H9 (cell line): Measurements from ENCODE around the gene SMARCA1. TPM values are rescaled to one million over a fixed set of nuclear protein-coding genes. Genes with fewer than 3 reads are reported as not detected.

Experiments
- DNase-seq: peaks from one replicate; pipeline ENCODE4 v3.0.0-alpha.2; 2017
- H2AFZ ChIP-seq: one replicate; pipeline ENCODE4 v1.6.1; 2013; ENCODE audit warnings: mild to moderate bottlenecking, low read length, control low read depth, moderate library complexity
- H2AK5ac ChIP-seq: 2 replicates; pipeline ENCODE4 v1.6.1; 2013; ENCODE audit warnings: low read length, control low read depth, mixed read lengths; ENCODE audit not compliant: insufficient read length
- H2BK120ac ChIP-seq: one replicate; pipeline ENCODE4 v1.6.1; 2013; ENCODE audit warnings: low read depth, mild to moderate bottlenecking, low read length, control low read depth, inconsistent platforms; ENCODE audit not compliant: poor library complexity, severe bottlenecking
- H2BK12ac ChIP-seq: 2 replicates; pipeline ENCODE4 v1.6.1; 2013; ENCODE audit warnings: low read length, control low read depth, mixed read lengths, low read depth; ENCODE audit not compliant: insufficient read length
- H2BK15ac ChIP-seq: 2 replicates; pipeline ENCODE4 v1.6.1; 2013; ENCODE audit warnings: low read depth, low read length, control low read depth
- H2BK20ac ChIP-seq: one replicate; pipeline ENCODE4 v1.6.1; 2013; ENCODE audit warnings: low read depth, mild to moderate bottlenecking, low read length, control low read depth, inconsistent platforms; ENCODE audit not compliant: poor library complexity, severe bottlenecking
- H2BK5ac ChIP-seq: 2 replicates; pipeline ENCODE4 v1.6.1; 2013; ENCODE audit warnings: low read length, control low read depth, mixed read lengths; ENCODE audit not compliant: insufficient read length
- H3K14ac ChIP-seq: 2 replicates; pipeline ENCODE4 v1.6.1; 2013; ENCODE audit warnings: low read length, control low read depth; ENCODE audit not compliant: insufficient read depth
- H3K18ac ChIP-seq: 2 replicates; pipeline ENCODE4 v1.6.1; 2013; ENCODE audit warnings: low read depth, mild to moderate bottlenecking, mixed read lengths, low read length, control low read depth; ENCODE audit not compliant: insufficient read length
- H3K23ac ChIP-seq: 2 replicates; pipeline ENCODE4 v1.6.1; 2013; ENCODE audit warnings: low read length, control low read depth, mixed read lengths, low read depth; ENCODE audit not compliant: insufficient read length
- H3K23me2 ChIP-seq: 2 replicates; pipeline ENCODE4 v1.6.1; 2013; ENCODE audit warnings: low read depth, mild to moderate bottlenecking, mixed read lengths, low read length, control low read depth; ENCODE audit not compliant: insufficient read length, poor library complexity, severe bottlenecking
- H3K27ac ChIP-seq: 2 replicates; pipeline ENCODE4 v1.5.1; 2013; ENCODE audit warnings: low read length, control low read depth, mixed read lengths, low read depth; ENCODE audit not compliant: insufficient read length
- H3K27me3 ChIP-seq: 2 replicates; pipeline ENCODE4 v1.6.1; 2013; ENCODE audit warnings: low read length, control low read depth, inconsistent platforms; ENCODE audit not compliant: insufficient read depth
- H3K4ac ChIP-seq: 2 replicates; pipeline ENCODE4 v1.6.1; 2013; ENCODE audit warnings: low read depth, mild to moderate bottlenecking, control low read depth, inconsistent platforms, low read length, moderate library complexity
- H3K4me1 ChIP-seq: 2 replicates; pipeline ENCODE4 v1.6.1; 2013; ENCODE audit warnings: low read length, control low read depth, inconsistent platforms; ENCODE audit not compliant: insufficient read depth
- H3K4me2 ChIP-seq: 2 replicates; pipeline ENCODE4 v1.6.1; 2013; ENCODE audit warnings: low read length, control low read depth, mixed read lengths; ENCODE audit not compliant: insufficient read length, insufficient read depth
- H3K56ac ChIP-seq: 2 replicates; pipeline ENCODE4 v1.6.1; 2013; ENCODE audit warnings: low read depth, mild to moderate bottlenecking, mixed read lengths, low read length, control low read depth; ENCODE audit not compliant: insufficient read length
- H3K79me1 ChIP-seq: 2 replicates; pipeline ENCODE4 v1.6.1; 2013; ENCODE audit warnings: low read depth, mild to moderate bottlenecking, moderate library complexity, low read length, control low read depth, inconsistent platforms; ENCODE audit not compliant: insufficient read depth, poor library complexity, severe bottlenecking
- H3K79me2 ChIP-seq: 2 replicates; pipeline ENCODE4 v1.6.1; 2013; ENCODE audit warnings: low read length, control low read depth, inconsistent platforms; ENCODE audit not compliant: insufficient read depth
- H3K9ac ChIP-seq: 2 replicates; pipeline ENCODE4 v1.6.1; 2013; ENCODE audit warnings: low read length, control low read depth, mixed read lengths; ENCODE audit not compliant: insufficient read length; ENCODE audit errors: extremely low read depth
- H3K9me3 ChIP-seq: one replicate; pipeline ENCODE4 v1.6.1; 2013; ENCODE audit warnings: low read depth, low read length, inconsistent platforms; ENCODE audit not compliant: control insufficient read depth
- H3T11ph ChIP-seq: one replicate; pipeline ENCODE4 v1.6.1; 2013; ENCODE audit warnings: mild to moderate bottlenecking, low read length, control low read depth, inconsistent platforms
- H4K20me1 ChIP-seq: one replicate; pipeline ENCODE4 v1.6.1; 2013; ENCODE audit not compliant: control insufficient read depth, insufficient read length, insufficient read depth
- H4K5ac ChIP-seq: 2 replicates; pipeline ENCODE4 v1.6.1; 2013; ENCODE audit warnings: low read depth, mild to moderate bottlenecking, mixed read lengths, low read length, control low read depth; ENCODE audit not compliant: insufficient read length
- H4K8ac ChIP-seq: replicated peaks from 2 replicates; pipeline ENCODE4 v1.6.1; 2013; ENCODE audit warnings: low read length, control low read depth, mixed read lengths, low read depth; ENCODE audit not compliant: insufficient read length
- H4K91ac ChIP-seq: 2 replicates; pipeline ENCODE4 v1.6.1; 2013; ENCODE audit warnings: low read depth, mild to moderate bottlenecking, moderate library complexity, mixed read lengths, low read length, control low read depth; ENCODE audit not compliant: insufficient read length
- H3K27ac Mint-ChIP-seq, 3 experiments: 2 replicates in 2 of 3; 3 replicates in 1 of 3; pipeline ENCODE4 v1.8.0; 2020 to 2021; ENCODE audit warnings: mixed read lengths in 3 of 3, mild to moderate bottlenecking in 1 of 3, moderate library complexity in 1 of 3
- H3K27me3 Mint-ChIP-seq: 2 replicates; pipeline ENCODE4 v1.8.0; 2021; ENCODE audit warnings: low read depth, mild to moderate bottlenecking, moderate library complexity, mixed read lengths
- H3K36me3 Mint-ChIP-seq, 3 experiments: 2 replicates in 2 of 3; 3 replicates in 1 of 3; pipeline ENCODE4 v1.8.0; 2020 to 2021; ENCODE audit warnings: low read depth in 3 of 3, mixed read lengths in 3 of 3; ENCODE audit not compliant: insufficient read depth in 1 of 3
- H3K4me1 Mint-ChIP-seq, 2 experiments: 2 replicates each; pipeline ENCODE4 v1.8.0; 2020; ENCODE audit warnings: mixed read lengths in 2 of 2
- H3K4me3 Mint-ChIP-seq, 2 experiments: 2 replicates in 1 of 2; 3 replicates in 1 of 2; pipeline ENCODE4 v1.8.0; 2020 to 2021; ENCODE audit warnings: mild to moderate bottlenecking in 2 of 2, mixed read lengths in 2 of 2, moderate library complexity in 1 of 2
- H3K9me3 Mint-ChIP-seq, 2 experiments: 2 replicates in 1 of 2; 3 replicates in 1 of 2; pipeline ENCODE4 v1.8.0; 2020; ENCODE audit warnings: mild to moderate bottlenecking in 2 of 2, mixed read lengths in 2 of 2, moderate library complexity in 1 of 2
- CTCF ChIP-seq: fragments of 200-600 bp; sonication (generic); conservative IDR thresholded peaks from 3 replicates; pipeline ENCODE4 v1.8.0; 2021; ENCODE audit warnings: antibody characterized with exemption, mild to moderate bottlenecking
- WGBS: extraction: QIAGEN DNeasy Blood & Tissue Kit; methylation state at CpG from one replicate; pipeline ENCODE4 v1.1.7; 2013; ENCODE audit warnings: missing lambda C conversion rate, low lambda C conversion rate, mixed read lengths; ENCODE audit not compliant: insufficient read length; ENCODE audit errors: extremely low coverage; 5-methylcytosine and 5-hydroxymethylcytosine counted together
- total RNA-seq: library from RNA; stranded (reverse); gene quantifications from 2 replicates; pipeline ENCODE4 v1.2.1, GENCODE V29; 2021

The SMARCA1 gene
- total RNA-seq, 1 experiment from 2014 or later: 105 TPM

GRCh38 chrX:129511689-129512088, 11.6 kb downstream of the SMARCA1 start:
- WGBS: no CpG with 5 or more reads among the region's 5 CpGs
- Histone ChIP-seq H3K18ac (no peak overlapping the region), H3K27me3 (no peaks in the 10 kb centered on the region), H3K9me3 (no peaks in the 10 kb centered on the region), H2AFZ (no peak overlapping the region), H3T11ph (no peak overlapping the region), H3K4me2 (no peak overlapping the region), H4K8ac (no peak overlapping the region), H4K91ac (no peak overlapping the region), H2BK12ac (no peak overlapping the region), H2BK15ac (no peak overlapping the region), H3K79me2 (no peaks in the 10 kb centered on the region), H3K4ac (no peak overlapping the region), H3K79me1 (no peaks in the 10 kb centered on the region), H2BK5ac (no peak overlapping the region), H3K14ac (no peak overlapping the region), H4K20me1 (no peaks in the 10 kb centered on the region), H2BK20ac (no peak overlapping the region), H3K27ac (no peak overlapping the region), H4K5ac (no peak overlapping the region), H2AK5ac (no peak overlapping the region), H3K56ac (no peak overlapping the region), H3K23ac (no peak overlapping the region), H3K9ac (no peak overlapping the region), H3K23me2 (no peaks in the 10 kb centered on the region), H3K4me1 (no peaks in the 10 kb centered on the region), H2BK120ac (no peak overlapping the region)
- no peak overlapping the region for H3K27ac Mint-ChIP-seq
- peaks cover 2 to 5% of the 10 kb centered on the region in 2 experiments; a peak in 3 of 4 replicates for H3K4me1 Mint-ChIP-seq
- H3K4me3 Mint-ChIP-seq: no peak overlapping the region
- no peaks in the 10 kb centered on the region for H3K9me3 Mint-ChIP-seq
- H3K27me3 Mint-ChIP-seq: no peaks in the 10 kb centered on the region
- peaks cover 43 to 81% (median 79%) of the 10 kb centered on the region in 3 experiments for H3K36me3 Mint-ChIP-seq
- DNase-seq: no peak
- no peak for TF ChIP-seq CTCF
